ENCODE measurements around the gene RUNDC3A.
A peak's percentile ranks its signal among the peaks of the same experiment; 100 is the strongest.
"Not testable (repeated sequence)": the region's sequence is repeated elsewhere in the genome, so short reads cannot be mapped to it uniquely, and the experiment has no call there.

Gene RUNDC3A

GRCh38 chr17:44327715-44328449, 19.5 kb downstream of the RUNDC3A start:
- H2AFZ ChIP-seq (ENCODE audit: low read length), result no peak overlapping the region
- H3K4me3 ChIP-seq (ENCODE audit: low read depth, low read length, poor library complexity, severe bottlenecking), result no peak overlapping the region
- H3K4me1 ChIP-seq (ENCODE audit: insufficient read depth, low read length, severe bottlenecking), result peaks cover 26% of the 10 kb centered on the region
- H3K9me2 ChIP-seq (ENCODE audit: low read depth, low read length), result no peaks in the 10 kb centered on the region
- H4K20me1 ChIP-seq (ENCODE audit: insufficient read depth, low read length), result no peaks in the 10 kb centered on the region
- no peaks in the 10 kb centered on the region for H3K9me3 ChIP-seq (ENCODE audit: low read length)
- no peaks in the 10 kb centered on the region for H3K79me2 ChIP-seq (ENCODE audit: insufficient read depth, low read length)
- TF ChIP-seq CTCF (IDR thresholded peaks at IDR 0.05; ENCODE audit: low read length) (no peak), EZH2 (IDR thresholded peaks at IDR 0.05; ENCODE audit: borderline replicate concordance, low read length) (no peak)
- H3F3A ChIP-seq (ENCODE audit: insufficient read depth, low read length), result no peaks in the 10 kb centered on the region; the same call in 1 of the 2 replicates
- no peak overlapping the region for H3K9ac ChIP-seq (ENCODE audit: low read length)
- no peak overlapping the region for H3K4me2 ChIP-seq (ENCODE audit: low read length)
- H3K36me3 ChIP-seq (ENCODE audit: insufficient read depth, low read length), result no peaks in the 10 kb centered on the region
- peak overlapping the region; percentile 71 for H3K27ac ChIP-seq (ENCODE audit: low read depth, low read length, poor library complexity, severe bottlenecking)
- H3K27me3 ChIP-seq (ENCODE audit: insufficient read depth, low read length), result no peaks in the 10 kb centered on the region

- not testable (repeated sequence) for H2AFZ ChIP-seq (ENCODE audit: low read length); H3F3A ChIP-seq (ENCODE audit: insufficient read depth, low read length); H3K4me3 ChIP-seq (ENCODE audit: low read depth, low read length, poor library complexity, severe bottlenecking); H3K36me3 ChIP-seq (ENCODE audit: insufficient read depth, low read length); H4K20me1 ChIP-seq (ENCODE audit: insufficient read depth, low read length); H3K27ac ChIP-seq (ENCODE audit: low read depth, low read length, poor library complexity, severe bottlenecking); H3K9ac ChIP-seq (ENCODE audit: low read length); H3K4me2 ChIP-seq (ENCODE audit: low read length); H3K79me2 ChIP-seq (ENCODE audit: insufficient read depth, low read length); H3K9me2 ChIP-seq (ENCODE audit: low read depth, low read length); H3K27me3 ChIP-seq (ENCODE audit: insufficient read depth, low read length); H3K9me3 ChIP-seq (ENCODE audit: low read length)
- peaks cover 18% of the 10 kb centered on the region for H3K4me1 ChIP-seq (ENCODE audit: insufficient read depth, low read length, severe bottlenecking)
Measured at GRCh38 chr17:44329516-44329915, 21.1 kb downstream of the RUNDC3A start.

DNA sequence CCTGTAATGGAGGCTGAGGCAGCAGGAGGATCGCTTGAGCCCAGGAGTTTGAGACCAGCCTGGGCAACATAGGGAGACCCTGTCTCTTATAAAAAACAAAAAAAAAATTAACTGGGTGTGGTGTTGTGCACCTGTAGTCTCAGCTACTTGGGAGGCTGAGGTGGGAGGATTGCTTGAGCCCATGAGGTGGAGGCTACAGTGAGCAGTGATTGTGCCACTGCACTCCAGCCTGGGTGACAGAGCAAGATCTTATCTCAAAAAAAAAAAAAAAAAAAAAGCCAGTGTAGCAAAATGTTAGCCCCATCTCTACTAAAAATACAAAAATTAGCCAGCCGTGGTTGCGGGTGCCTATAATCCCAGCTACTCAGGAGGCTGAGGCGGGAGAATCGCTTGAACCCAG, 21.9 kb downstream of the RUNDC3A start:
- not testable (repeated sequence) for H3K9me2 ChIP-seq (ENCODE audit: low read depth, low read length); H3F3A ChIP-seq (ENCODE audit: insufficient read depth, low read length); H3K27ac ChIP-seq (ENCODE audit: low read depth, low read length, poor library complexity, severe bottlenecking); H2AFZ ChIP-seq (ENCODE audit: low read length); H3K27me3 ChIP-seq (ENCODE audit: insufficient read depth, low read length); H3K79me2 ChIP-seq (ENCODE audit: insufficient read depth, low read length); H3K9ac ChIP-seq (ENCODE audit: low read length); H3K36me3 ChIP-seq (ENCODE audit: insufficient read depth, low read length); H3K9me3 ChIP-seq (ENCODE audit: low read length); H3K4me3 ChIP-seq (ENCODE audit: low read depth, low read length, poor library complexity, severe bottlenecking); H4K20me1 ChIP-seq (ENCODE audit: insufficient read depth, low read length); H3K4me2 ChIP-seq (ENCODE audit: low read length)
- H3K4me1 ChIP-seq (ENCODE audit: insufficient read depth, low read length, severe bottlenecking), result peaks cover 25% of the 10 kb centered on the region

DNA sequence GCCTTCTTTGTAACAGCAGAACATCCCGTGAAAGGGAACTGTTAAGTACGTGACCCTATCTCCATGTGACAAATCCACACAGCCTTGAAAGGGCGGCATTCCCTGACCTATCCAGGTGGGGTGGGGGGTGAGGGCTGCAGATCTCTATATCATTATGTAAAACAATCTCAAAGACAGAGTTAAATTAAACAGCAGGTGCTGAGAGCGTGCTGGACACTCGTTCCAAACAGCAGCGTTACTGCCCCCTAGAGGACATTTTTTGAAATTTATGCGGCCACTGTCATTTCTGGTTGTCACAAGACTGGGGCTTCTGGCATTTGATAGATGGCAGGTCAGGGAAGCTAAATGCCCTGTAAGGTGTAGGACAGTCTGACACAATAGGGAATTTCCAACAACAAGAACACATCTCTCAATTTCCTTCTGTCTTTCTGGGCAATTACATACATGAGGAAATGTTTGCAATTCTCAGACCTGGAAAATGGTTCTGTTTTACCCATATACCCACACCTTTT, 22.9 kb downstream of the RUNDC3A start:
- TF ChIP-seq CTCF (IDR thresholded peaks at IDR 0.05; ENCODE audit: low read length), result peak; percentile 87
- TF ChIP-seq EZH2 (IDR thresholded peaks at IDR 0.05; ENCODE audit: borderline replicate concordance, low read length), result no peak
- no peak overlapping the region for H3K9ac ChIP-seq (ENCODE audit: low read length)
- H3K4me2 ChIP-seq (ENCODE audit: low read length), result peak overlapping the region; percentile 17; the same call in 1 of the 2 replicates
- H4K20me1 ChIP-seq (ENCODE audit: insufficient read depth, low read length), result no peaks in the 10 kb centered on the region
- no peaks in the 10 kb centered on the region for H3K36me3 ChIP-seq (ENCODE audit: insufficient read depth, low read length)
- H3K9me2 ChIP-seq (ENCODE audit: low read depth, low read length), result no peaks in the 10 kb centered on the region
- no peak overlapping the region for H2AFZ ChIP-seq (ENCODE audit: low read length)
- H3K27me3 ChIP-seq (ENCODE audit: insufficient read depth, low read length), result no peaks in the 10 kb centered on the region
- no peak overlapping the region for H3K27ac ChIP-seq (ENCODE audit: low read depth, low read length, poor library complexity, severe bottlenecking)
- no peaks in the 10 kb centered on the region; the same call in 1 of the 2 replicates for H3F3A ChIP-seq (ENCODE audit: insufficient read depth, low read length)
- no peak overlapping the region for H3K4me3 ChIP-seq (ENCODE audit: low read depth, low read length, poor library complexity, severe bottlenecking)
- no peaks in the 10 kb centered on the region for H3K9me3 ChIP-seq (ENCODE audit: low read length)
- H3K79me2 ChIP-seq (ENCODE audit: insufficient read depth, low read length), result no peaks in the 10 kb centered on the region
- H3K4me1 ChIP-seq (ENCODE audit: insufficient read depth, low read length, severe bottlenecking), result peaks cover 30% of the 10 kb centered on the region

Measured in OCI-LY1 (cell line).